ENCODE measurements around the gene SPRY4.

- TF ChIP-seq TAF1 (IDR thresholded peaks at IDR 0.05; ENCODE audit: low read depth, low read length) (no peak), POLR2A (IDR thresholded peaks at IDR 0.05; ENCODE audit: low read depth, low read length) (no peak), POLR2AphosphoS5 (IDR thresholded peaks at IDR 0.05; ENCODE audit: low read depth, low read length) (no peak), SPI1 (IDR thresholded peaks at IDR 0.05; ENCODE audit: low read depth, low read length) (peak; percentile 13; the same call in 1 of the 2 replicates), POU2F2 (IDR thresholded peaks at IDR 0.05; ENCODE audit: low read depth, low read length) (no peak)
These were observed 518 bp downstream of the SPRY4 start for GRCh38 chr5:142324136-142324870.

Measured in GM12891 (cell line).